H1 (cell line): ENCODE measurements around the gene PITPNC1. TPM values are rescaled to one million over a fixed set of nuclear protein-coding genes. Genes with fewer than 3 reads are reported as not detected.

ENCODE experiments used
- RBBP5 ChIP-seq: IDR thresholded peaks from 2 replicates; pipeline ENCODE4 v1.7.1; 2012; ENCODE audit warnings: low read depth, mild to moderate bottlenecking, inconsistent platforms, low read length, moderate library complexity, borderline replicate concordance
- RNF2 ChIP-seq: fragments of 200-900, 300-1000 bp; sonication (generic); IDR thresholded peaks from 2 replicates; pipeline ENCODE4 v1.7.1; 2016; ENCODE audit warnings: borderline replicate concordance, low read depth, mild to moderate bottlenecking, antibody characterized with exemption, low read length; ENCODE audit not compliant: poor library complexity, severe bottlenecking; ENCODE audit errors: missing control alignments
- polyA plus RNA-seq, 7 experiments: library from polyadenylated mRNA; depleted of rRNA in 3 of 7; stranded (reverse) in 5 of 7; unstranded in 2 of 7; fragments of >200 nt in 5 of 7; fragments of 200-250 nt in 2 of 7; gene quantifications; 1 replicate in 5 of 7; 2 replicates in 1 of 7; 4 replicates in 1 of 7; pipeline versions ENCODE4 v1.2.1 to v1.2.3, GENCODE V29; 2011 to 2013; ENCODE audit warnings: missing spikeins in 2 of 7, mixed read lengths in 2 of 7
- total RNA-seq: library from RNA; stranded (reverse); fragmentation: NEBNext Ultra II Directional; extraction: Animal tissue kit (Norgen Biotek cat#: 25700); gene quantifications from 2 replicates; pipeline ENCODE4 v1.2.1, GENCODE V29; 2021

Gene PITPNC1
- total and polyA plus RNA-seq, 2 of the 8 experiments (the other 6 are each of a cell fraction or from before 2014, with no cell fraction given), result 17.6 to 54.7 TPM

- no peak for TF ChIP-seq RNF2
- TF ChIP-seq RBBP5, result no peak
Measured at GRCh38 chr17:67573987-67574657, 197.0 kb downstream of the PITPNC1 start (continued).
